Fibroblast of pulmonary artery (primary cell): ENCODE data around the gene F7.
"Not testable (repeated sequence)": the region's sequence is repeated elsewhere in the genome, so short reads cannot be mapped to it uniquely, and the experiment has no call there.

Experiments
- DNase-seq: peaks from one replicate; pipeline ENCODE4 v3.0.0-alpha.2; 2010; ENCODE audit warnings: low read depth
- H3K4me3 ChIP-seq: replicated peaks from 2 replicates; pipeline ENCODE4 v1.5.1; 2011; ENCODE audit warnings: low read depth, mild to moderate bottlenecking, control low read depth, low read length, moderate library complexity
- CTCF ChIP-seq: IDR thresholded peaks from 2 replicates; pipeline ENCODE4 v1.5.1; 2011; ENCODE audit warnings: mild to moderate bottlenecking, control low read depth, low read length, inconsistent platforms; ENCODE audit errors: missing control alignments

F7 gene

DNA sequence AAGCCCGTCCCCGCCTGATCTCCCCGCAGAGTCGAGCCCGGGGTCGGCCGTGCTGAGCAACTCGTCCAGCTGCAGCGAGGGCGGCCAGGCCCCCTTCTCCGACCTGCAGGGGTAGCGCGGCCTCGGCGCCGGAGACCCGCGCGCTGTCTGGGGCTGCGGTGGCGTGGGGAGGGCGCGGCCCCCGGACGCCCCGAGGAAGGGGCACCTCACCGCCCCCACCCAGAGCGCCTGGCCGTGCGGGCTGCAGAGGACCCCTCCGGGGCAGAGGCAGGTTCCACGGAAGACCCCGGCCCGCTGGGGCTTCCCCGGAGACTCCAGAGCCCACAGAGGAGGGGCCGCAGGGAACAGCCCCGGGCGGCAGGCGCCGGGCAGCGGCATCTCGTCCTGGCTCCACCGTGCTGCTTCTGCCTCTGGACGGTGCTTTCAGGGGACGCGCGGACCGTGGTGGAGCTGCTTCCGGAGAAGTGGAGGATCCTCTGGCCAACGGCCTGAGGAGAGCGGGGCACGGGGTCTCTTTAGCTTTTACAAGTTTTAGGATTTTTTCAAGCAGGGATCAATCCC, 8.8 kb upstream of the F7 start:
- H3K4me3 ChIP-seq: no peak overlapping the region
- no peak for DNase-seq
- TF ChIP-seq CTCF: no peak

GRCh38 chr13:113097651-113098050, 7.9 kb upstream of the F7 start:
- no peak overlapping the region for H3K4me3 ChIP-seq
- TF ChIP-seq CTCF: no peak

GRCh38 chr13:113098162-113098732, 7.3 kb upstream of the F7 start:
- TF ChIP-seq CTCF: no peak
- H3K4me3 ChIP-seq: no peak overlapping the region
- no peak for DNase-seq

More at GRCh38 chr13:113097651-113098050, 7.9 kb upstream of the F7 start:
- DNase-seq: no peak

DNA sequence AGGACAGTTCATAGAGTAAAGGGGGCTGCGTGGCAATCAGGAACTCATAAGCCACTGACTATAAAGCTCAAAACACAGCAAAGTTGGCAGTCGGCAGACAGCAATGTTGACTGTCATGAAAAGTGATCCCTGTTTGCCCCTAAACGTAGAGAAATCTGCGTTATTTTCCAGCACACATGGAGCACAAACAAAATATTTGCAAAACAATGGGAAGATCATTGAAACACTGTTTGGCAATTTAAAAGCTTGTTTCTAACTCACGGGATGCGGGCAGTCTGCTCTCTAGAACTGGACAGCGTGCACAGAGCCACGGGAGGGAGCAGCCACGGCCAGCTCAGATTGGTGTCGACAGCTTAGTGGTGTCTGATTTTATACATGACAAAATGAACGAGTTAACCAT, 6.4 kb upstream of the F7 start:
- no peak for TF ChIP-seq CTCF
- no peak overlapping the region for H3K4me3 ChIP-seq
- DNase-seq: no peak

- not testable (repeated sequence) for H3K4me3 ChIP-seq, DNase-seq
Measured at GRCh38 chr13:113102302-113102701, 3.3 kb upstream of the F7 start.

DNA sequence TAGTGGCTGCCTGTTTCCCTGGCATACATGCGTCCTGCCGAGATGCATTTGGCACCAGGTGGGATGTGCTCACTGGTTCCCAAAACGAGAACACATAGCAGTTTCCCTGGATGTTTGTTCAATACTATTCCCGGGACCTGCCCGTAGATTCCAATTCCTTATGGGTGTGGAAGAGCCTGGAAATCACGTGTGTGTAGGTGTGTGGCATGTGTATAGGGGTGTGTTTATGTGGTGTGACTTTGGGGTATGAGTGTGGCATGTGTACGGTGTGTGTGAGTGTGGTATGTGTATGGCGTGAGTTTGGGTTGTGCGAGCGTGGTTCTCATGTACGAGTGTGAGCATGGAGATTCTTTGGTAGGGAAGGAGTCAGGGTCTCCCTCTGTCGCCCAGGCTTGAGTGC, 2.9 kb upstream of the F7 start:
- H3K4me3 ChIP-seq: no peak overlapping the region
- no peak for TF ChIP-seq CTCF
- no peak for DNase-seq

- no peak overlapping the region for H3K4me3 ChIP-seq
- no peak for TF ChIP-seq CTCF
- no peak for DNase-seq
Measured at GRCh38 chr13:113103646-113104045, 1.9 kb upstream of the F7 start.
